ENCODE results near the gene DENND2D. TPM values are rescaled to one million over a fixed set of nuclear protein-coding genes. Genes with fewer than 3 reads are reported as not detected.

Gene DENND2D
- total and polyA plus RNA-seq, 9 of the 15 experiments (the other 6 are each of a cell fraction or from before 2014, with no cell fraction given), result 0.08 to 0.44 (median 0.13) TPM; not detected in 6

GRCh38 chr1:111200802-111201161, 336 bp upstream of the DENND2D start (continued):
- TF ChIP-seq SAP30 (IDR thresholded peaks at IDR 0.05; ENCODE audit: borderline replicate concordance, insufficient read depth, low read depth, low read length, poor library complexity, severe bottlenecking), result no peak
- TF ChIP-seq COPS2 (conservative IDR thresholded peaks at IDR 0.05), result no peak

- TF ChIP-seq ZNF696 (CRISPR knock-in tag; conservative IDR thresholded peaks at IDR 0.05), result no peak
- no peak for TF ChIP-seq KLF1 (tag; IDR thresholded peaks at IDR 0.05)
- TF ChIP-seq TRIM24 (IDR thresholded peaks at IDR 0.05), result no peak
- no peak for TF ChIP-seq NCOA1 (IDR thresholded peaks at IDR 0.05; ENCODE audit: low read depth)
- TF ChIP-seq ZBTB17 (CRISPR knock-in tag; IDR thresholded peaks at IDR 0.05), result no peak
- TF ChIP-seq, protein P1, sequence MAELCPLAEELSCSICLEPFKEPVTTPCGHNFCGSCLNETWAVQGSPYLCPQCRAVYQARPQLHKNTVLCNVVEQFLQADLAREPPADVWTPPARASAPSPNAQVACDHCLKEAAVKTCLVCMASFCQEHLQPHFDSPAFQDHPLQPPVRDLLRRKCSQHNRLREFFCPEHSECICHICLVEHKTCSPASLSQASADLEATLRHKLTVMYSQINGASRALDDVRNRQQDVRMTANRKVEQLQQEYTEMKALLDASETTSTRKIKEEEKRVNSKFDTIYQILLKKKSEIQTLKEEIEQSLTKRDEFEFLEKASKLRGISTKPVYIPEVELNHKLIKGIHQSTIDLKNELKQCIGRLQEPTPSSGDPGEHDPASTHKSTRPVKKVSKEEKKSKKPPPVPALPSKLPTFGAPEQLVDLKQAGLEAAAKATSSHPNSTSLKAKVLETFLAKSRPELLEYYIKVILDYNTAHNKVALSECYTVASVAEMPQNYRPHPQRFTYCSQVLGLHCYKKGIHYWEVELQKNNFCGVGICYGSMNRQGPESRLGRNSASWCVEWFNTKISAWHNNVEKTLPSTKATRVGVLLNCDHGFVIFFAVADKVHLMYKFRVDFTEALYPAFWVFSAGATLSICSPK (IDR thresholded peaks at IDR 0.05; ENCODE audit: borderline replicate concordance), result no peak
- TF ChIP-seq, protein P2, sequence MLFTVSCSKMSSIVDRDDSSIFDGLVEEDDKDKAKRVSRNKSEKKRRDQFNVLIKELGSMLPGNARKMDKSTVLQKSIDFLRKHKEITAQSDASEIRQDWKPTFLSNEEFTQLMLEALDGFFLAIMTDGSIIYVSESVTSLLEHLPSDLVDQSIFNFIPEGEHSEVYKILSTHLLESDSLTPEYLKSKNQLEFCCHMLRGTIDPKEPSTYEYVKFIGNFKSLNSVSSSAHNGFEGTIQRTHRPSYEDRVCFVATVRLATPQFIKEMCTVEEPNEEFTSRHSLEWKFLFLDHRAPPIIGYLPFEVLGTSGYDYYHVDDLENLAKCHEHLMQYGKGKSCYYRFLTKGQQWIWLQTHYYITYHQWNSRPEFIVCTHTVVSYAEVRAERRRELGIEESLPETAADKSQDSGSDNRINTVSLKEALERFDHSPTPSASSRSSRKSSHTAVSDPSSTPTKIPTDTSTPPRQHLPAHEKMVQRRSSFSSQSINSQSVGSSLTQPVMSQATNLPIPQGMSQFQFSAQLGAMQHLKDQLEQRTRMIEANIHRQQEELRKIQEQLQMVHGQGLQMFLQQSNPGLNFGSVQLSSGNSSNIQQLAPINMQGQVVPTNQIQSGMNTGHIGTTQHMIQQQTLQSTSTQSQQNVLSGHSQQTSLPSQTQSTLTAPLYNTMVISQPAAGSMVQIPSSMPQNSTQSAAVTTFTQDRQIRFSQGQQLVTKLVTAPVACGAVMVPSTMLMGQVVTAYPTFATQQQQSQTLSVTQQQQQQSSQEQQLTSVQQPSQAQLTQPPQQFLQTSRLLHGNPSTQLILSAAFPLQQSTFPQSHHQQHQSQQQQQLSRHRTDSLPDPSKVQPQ (CRISPR knock-in tag; IDR thresholded peaks at IDR 0.05; ENCODE audit: borderline replicate concordance), result no peak
- TF ChIP-seq NRF1 (conservative IDR thresholded peaks at IDR 0.05 in 1 of 2, IDR thresholded peaks at IDR 0.05 in 1 of 2), result no peak
- no peak for TF ChIP-seq GATAD2A (IDR thresholded peaks at IDR 0.05)
- no peak for TF ChIP-seq ZBTB34 (CRISPR knock-in tag; IDR thresholded peaks at IDR 0.05)
- TF ChIP-seq NR2C2 (CRISPR knock-in tag; IDR thresholded peaks at IDR 0.05), result no peak
- no peak for TF ChIP-seq NR2C2 (tag; IDR thresholded peaks at IDR 0.05)
- TF ChIP-seq CAMTA2 (CRISPR knock-in tag; conservative IDR thresholded peaks at IDR 0.05), result no peak
- no peak for TF ChIP-seq BDP1 (IDR thresholded peaks at IDR 0.05; ENCODE audit: insufficient read depth, insufficient read length)
- Histone ChIP-seq H3K4me2 (ENCODE audit: insufficient read depth, low read length) (no peak overlapping the region), H3K27ac (ENCODE audit: extremely low read depth, low read depth, low read length) (no peak overlapping the region), H3K4me1 (replicated peaks in 1 of 2; ENCODE audit: control insufficient read depth in 2 of 2, insufficient read depth in 2 of 2, low read length in 2 of 2) (peaks cover 24 to 29% of the 10 kb centered on the region in 2 experiments), H4K20me1 (replicated peaks; ENCODE audit: control insufficient read depth, insufficient read depth, low read length) (no peaks in the 10 kb centered on the region), H3K4me3 (no peak overlapping the region), H3K79me2 (ENCODE audit: control insufficient read depth, insufficient read depth, low read length) (no peaks in the 10 kb centered on the region), H3K9ac (ENCODE audit: insufficient read depth in 1 of 2, low read depth in 2 of 2, low read length in 2 of 2) (no peak overlapping the region), H3K36me3 (ENCODE audit: control insufficient read depth, insufficient read depth, low read length) (no peaks in the 10 kb centered on the region), H3K27me3 (ENCODE audit: control insufficient read depth in 2 of 2, insufficient read depth in 2 of 2, low read length in 2 of 2) (no peaks in the 10 kb centered on the region; a peak in 1 of 5 replicates), H2AFZ (ENCODE audit: low read depth, low read length) (no peak overlapping the region), H3K9me1 (ENCODE audit: control insufficient read depth, insufficient read depth, low read length) (no peaks in the 10 kb centered on the region), H3K9me3 (replicated peaks; ENCODE audit: control insufficient read depth, insufficient read depth, low read depth, low read length) (no peaks in the 10 kb centered on the region)
- no peak for FAIRE-seq
- intact Hi-C loops (cut with micrococcal nuclease) (no loop called here), in situ Hi-C loops (cut with MboI) (no loop called here)
- DNase-seq (ENCODE audit: extremely low read depth in 1 of 4, low spot score in 3 of 4), result no peak
- no TSS peak for BruUV-seq (replicated peaks)
- CTCF ChIA-PET (ENCODE audit: low intra/inter-chr PET ratio), result interaction anchor here (0.5 kb wide), 1 partner anchor 418 kb away, joined by 3 read pairs; no protein-coding TSS in a partner anchor
- ATAC-seq, result no peak; the same call in 2 of the 3 replicates
- POLR2A ChIA-PET, result no interaction called here
- 38% methylated on average over 2 of the region's 3 CpGs for WGBS (ENCODE audit: insufficient coverage, low coverage, missing lambda C conversion rate)
Measured at GRCh38 chr1:111199329-111199728, 1.1 kb downstream of the DENND2D start.

Measured in K562 (cell line).